ENCODE measurements around the gene MNT. TPM values are rescaled to one million over a fixed set of nuclear protein-coding genes. Genes with fewer than 3 reads are reported as not detected.

The MNT gene
- total and polyA plus RNA-seq, 2 of the 8 experiments (the other 6 are each of a cell fraction or from before 2014, with no cell fraction given), result 5.0 to 17.3 TPM

- no peak for TF ChIP-seq CHD7 (IDR thresholded peaks at IDR 0.05; ENCODE audit: insufficient replicate concordance, low read length)
- TF ChIP-seq GTF2F1 (IDR thresholded peaks at IDR 0.05; ENCODE audit: borderline replicate concordance, low read depth, low read length), result no peak
- peak; percentile 87 for TF ChIP-seq CREB1 (IDR thresholded peaks at IDR 0.05)
- TF ChIP-seq JUND (IDR thresholded peaks at IDR 0.05; ENCODE audit: low read length), result 0 out of 2 replicates have a peak, but pooled peaks have one; percentile 13
- TF ChIP-seq RAD21 (IDR thresholded peaks at IDR 0.05 in 1 of 2, conservative IDR thresholded peaks at IDR 0.05 in 1 of 2; ENCODE audit: low read depth in 2 of 2, low read length in 2 of 2), result no peak
- peak; percentile 80; the same call in 1 of the 2 replicates for TF ChIP-seq SP4 (IDR thresholded peaks at IDR 0.05; ENCODE audit: low read length)
- TF ChIP-seq BACH1 (IDR thresholded peaks at IDR 0.05; ENCODE audit: low read length), result peak; percentile 96
- peak; percentile 71; the same call in 1 of the 2 replicates for TF ChIP-seq POLR2AphosphoS5 (IDR thresholded peaks at IDR 0.05; ENCODE audit: low read depth, low read length)
- TF ChIP-seq EZH2 (IDR thresholded peaks at IDR 0.05; ENCODE audit: low read depth, low read length, severe bottlenecking), result no peak
- 0 out of 2 replicates have a peak, but pooled peaks have one; percentile 38 for TF ChIP-seq PHF8 (conservative IDR thresholded peaks at IDR 0.05; ENCODE audit: low read depth, low read length)
Observed at GRCh38 chr17:2401426-2402221, 764 bp upstream of the MNT start (continued).
